GM18909 (cell line): ENCODE data around the gene PTCH2.
A peak's percentile ranks its signal among the peaks of the same experiment; 100 is the strongest.
"Not testable (repeated sequence)": the region's sequence is repeated elsewhere in the genome, so short reads cannot be mapped to it uniquely, and the experiment has no call there.

Experiments
- ATAC-seq: cut with Tn5 transposase; IDR thresholded peaks from one replicate; pipeline ENCODE4 v1.9.1; 2021; ENCODE audit warnings: mild to moderate bottlenecking; ENCODE audit not compliant: unreplicated experiment, poor library complexity

Gene PTCH2

GRCh38 chr1:44820328-44821239 lies 22.5 kb downstream of the PTCH2 start:
- ATAC-seq: peak; percentile 8

GRCh38 chr1:44819608-44820327 lies 23.3 kb downstream of the PTCH2 start:
- peak; percentile 84 for ATAC-seq

- no peak for ATAC-seq
Observed at GRCh38 chr1:44819196-44819607, 23.9 kb downstream of the PTCH2 start.

GRCh38 chr1:44817771-44818495 lies 25.1 kb downstream of the PTCH2 start:
- ATAC-seq: no peak

- no peak for ATAC-seq
Observed at GRCh38 chr1:44817307-44817706, 25.7 kb downstream of the PTCH2 start.

- ATAC-seq: not testable (repeated sequence)
Observed at GRCh38 chr1:44815926-44816325, 27.1 kb downstream of the PTCH2 start.

- no peak for ATAC-seq
Observed at GRCh38 chr1:44812822-44813543, 30.1 kb downstream of the PTCH2 start.

- ATAC-seq: no peak
Observed at GRCh38 chr1:44811234-44811633, 31.8 kb downstream of the PTCH2 start.

GRCh38 chr1:44810762-44811105 lies 32.3 kb downstream of the PTCH2 start:
- ATAC-seq: not testable (repeated sequence)

GRCh38 chr1:44810101-44810761 lies 32.8 kb downstream of the PTCH2 start:
- ATAC-seq: no peak

- ATAC-seq: peak; percentile 50
Observed at GRCh38 chr1:44808938-44809917, 33.8 kb downstream of the PTCH2 start.

- peak; percentile 34 for ATAC-seq
Observed at GRCh38 chr1:44808063-44808937, 34.8 kb downstream of the PTCH2 start, which contains the start of gene BTBD19. BTBD19 (plus strand) TSS chr1:44808523; CDS start chr1:44808821, 298 bp downstream.

GRCh38 chr1:44807364-44808062 lies 35.5 kb downstream of the PTCH2 start:
- ATAC-seq: peak; percentile 40

- ATAC-seq: no peak
Observed at GRCh38 chr1:44806704-44807363, 36.2 kb downstream of the PTCH2 start, which contains the start of gene DYNLT4. DYNLT4 (minus strand) TSS chr1:44807351; CDS start chr1:44806668, 683 bp downstream.

- no peak for ATAC-seq
Observed at GRCh38 chr1:44806025-44806703, 36.9 kb downstream of the PTCH2 start.
